Thymus (tissue), 11 donors: ENCODE results near the gene DRC1. TPM values are rescaled to one million over a fixed set of nuclear protein-coding genes. Genes with fewer than 3 reads are reported as not detected.

Experiments used
- DNase-seq, 9 donors: peaks; one replicate each; pipeline ENCODE4 v3.0.0-alpha.2; 2013; ENCODE audit warnings: low spot score in 9 of 9, low read depth in 6 of 9, missing footprints in 1 of 9
- H3K27ac ChIP-seq, 2 donors: one replicate each; pipeline ENCODE4 v1.5.1; 2013; ENCODE audit warnings: control low read depth in 1 of 2, low read depth in 1 of 2, low read length in 1 of 2, mild to moderate bottlenecking in 1 of 2, moderate library complexity in 1 of 2
- H3K27me3 ChIP-seq, 2 donors: one replicate each; pipeline ENCODE4 v1.5.1; 2013; ENCODE audit warnings: low read length in 1 of 2; ENCODE audit not compliant: control insufficient read depth in 2 of 2, insufficient read depth in 1 of 2
- H3K36me3 ChIP-seq, 2 donors: one replicate each; pipeline ENCODE4 v1.5.1; 2013; ENCODE audit warnings: low read length in 1 of 2, mild to moderate bottlenecking in 1 of 2, moderate library complexity in 1 of 2; ENCODE audit not compliant: control insufficient read depth in 2 of 2, insufficient read depth in 2 of 2
- H3K4me1 ChIP-seq, 2 donors: one replicate each; pipeline ENCODE4 v1.5.1; 2013; ENCODE audit warnings: low read length in 2 of 2; ENCODE audit not compliant: control insufficient read depth in 2 of 2, insufficient read depth in 2 of 2
- H3K4me3 ChIP-seq, 2 donors: one replicate each; pipeline ENCODE4 v1.5.1; 2013; ENCODE audit warnings: low read length in 2 of 2, control low read depth in 1 of 2, mild to moderate bottlenecking in 1 of 2
- H3K9me3 ChIP-seq, 2 donors: one replicate each; pipeline ENCODE4 v1.5.1; 2013; ENCODE audit warnings: low read length in 1 of 2, mild to moderate bottlenecking in 1 of 2; ENCODE audit not compliant: control insufficient read depth in 2 of 2, insufficient read depth in 1 of 2
- WGBS: extraction: QIAGEN DNeasy Blood & Tissue Kit; methylation state at CpG from one replicate; pipeline ENCODE4 v1.1.7; 2013; 5-methylcytosine and 5-hydroxymethylcytosine counted together
- polyA plus RNA-seq: library from polyadenylated mRNA; stranded (reverse); fragments of 200-250 nt; gene quantifications from one replicate; pipeline ENCODE4 v1.2.3, GENCODE V29; 2013
- total RNA-seq: library from RNA; stranded (reverse); fragments of 120-200 nt; gene quantifications from one replicate; pipeline ENCODE4 v1.2.4, GENCODE V29; 2013
- donor health status: healthy.

Gene DRC1
- total and polyA plus RNA-seq, 2 donors, result 0.14 to 0.27 TPM

- H3K4me1 ChIP-seq, result no peaks in the 10 kb centered on the region
- 96% methylated on average over 11 of the region's 11 CpGs for WGBS
- H3K36me3 ChIP-seq, result no peaks in the 10 kb centered on the region
- DNase-seq, result no peak
- H3K27me3 ChIP-seq, result no peaks in the 10 kb centered on the region
- no peaks in the 10 kb centered on the region for H3K9me3 ChIP-seq
- no peak overlapping the region for H3K27ac ChIP-seq
- H3K4me3 ChIP-seq, result no peak overlapping the region
These were observed 55.5 kb downstream of the DRC1 start for GRCh38 chr2:26457251-26457666.

- no peaks in the 10 kb centered on the region for H3K4me1 ChIP-seq
These were observed 56.1 kb downstream of the DRC1 start for GRCh38 chr2:26457695-26458364.

GRCh38 chr2:26458365-26459042, 56.8 kb downstream of the DRC1 start:
- Histone ChIP-seq H3K36me3 (no peaks in the 10 kb centered on the region), H3K9me3 (no peaks in the 10 kb centered on the region), H3K4me3 (no peak overlapping the region), H3K4me1 (no peaks in the 10 kb centered on the region), H3K27ac (no peak overlapping the region), H3K27me3 (no peaks in the 10 kb centered on the region)
- DNase-seq, result no peak
- 95% methylated on average over 14 of the region's 14 CpGs for WGBS

More at GRCh38 chr2:26457695-26458364, 56.1 kb downstream of the DRC1 start:
- no peak for DNase-seq
- no peaks in the 10 kb centered on the region for H3K36me3 ChIP-seq
- no peaks in the 10 kb centered on the region for H3K27me3 ChIP-seq
- no peaks in the 10 kb centered on the region for H3K9me3 ChIP-seq
- H3K4me3 ChIP-seq, result no peak overlapping the region
- no peak overlapping the region for H3K27ac ChIP-seq
- WGBS, result 95% methylated on average over 19 of the region's 19 CpGs

GRCh38 chr2:26459991-26460612, 58.4 kb downstream of the DRC1 start:
- 94% methylated on average over 15 of the region's 15 CpGs for WGBS
- no peaks in the 10 kb centered on the region for H3K27me3 ChIP-seq
- H3K4me1 ChIP-seq, result no peaks in the 10 kb centered on the region
- no peak overlapping the region for H3K27ac ChIP-seq
- no peak for DNase-seq
- no peaks in the 10 kb centered on the region for H3K9me3 ChIP-seq
- H3K4me3 ChIP-seq, result no peak overlapping the region
- no peaks in the 10 kb centered on the region for H3K36me3 ChIP-seq

GRCh38 chr2:26460613-26461031, 58.9 kb downstream of the DRC1 start:
- H3K36me3 ChIP-seq, result no peaks in the 10 kb centered on the region
- H3K9me3 ChIP-seq, result no peaks in the 10 kb centered on the region
- H3K27ac ChIP-seq, result no peak overlapping the region
- H3K4me3 ChIP-seq, result no peak overlapping the region
- 97% methylated on average over 19 of the region's 19 CpGs for WGBS
- DNase-seq, result no peak
- H3K27me3 ChIP-seq, result no peaks in the 10 kb centered on the region
- no peaks in the 10 kb centered on the region for H3K4me1 ChIP-seq

GRCh38 chr2:26461601-26462023, 59.9 kb downstream of the DRC1 start:
- no peak overlapping the region for H3K27ac ChIP-seq
- H3K9me3 ChIP-seq, result no peaks in the 10 kb centered on the region
- 97% methylated on average over 19 of the region's 19 CpGs for WGBS
- H3K4me3 ChIP-seq, result no peak overlapping the region
- H3K36me3 ChIP-seq, result no peaks in the 10 kb centered on the region
- H3K4me1 ChIP-seq, result no peaks in the 10 kb centered on the region
- DNase-seq, result no peak
- no peaks in the 10 kb centered on the region for H3K27me3 ChIP-seq

GRCh38 chr2:26462100-26462499, 60.4 kb downstream of the DRC1 start:
- H3K4me1 ChIP-seq, result no peaks in the 10 kb centered on the region
- H3K4me3 ChIP-seq, result no peak overlapping the region
- no peak for DNase-seq
- H3K27me3 ChIP-seq, result no peaks in the 10 kb centered on the region
- no peaks in the 10 kb centered on the region for H3K36me3 ChIP-seq
- 95% methylated on average over 6 of the region's 6 CpGs for WGBS
- H3K9me3 ChIP-seq, result no peaks in the 10 kb centered on the region
- no peak overlapping the region for H3K27ac ChIP-seq

GRCh38 chr2:26462511-26463243, 61.0 kb downstream of the DRC1 start:
- no peak overlapping the region for H3K27ac ChIP-seq
- WGBS, result 97% methylated on average over 14 of the region's 14 CpGs
- no peaks in the 10 kb centered on the region for H3K9me3 ChIP-seq
- no peak overlapping the region for H3K4me3 ChIP-seq
- H3K4me1 ChIP-seq, result no peaks in the 10 kb centered on the region
- H3K36me3 ChIP-seq, result no peaks in the 10 kb centered on the region
- no peaks in the 10 kb centered on the region for H3K27me3 ChIP-seq
- DNase-seq, result no peak
